ENCODE measurements around the gene TMSB10.
"Not testable (repeated sequence)": the region's sequence is repeated elsewhere in the genome, so short reads cannot be mapped to it uniquely, and the experiment has no call there.

Gene TMSB10

GRCh38 chr2:84905181-84906107 is at the start of gene TMSB10:
TMSB10 (plus strand) TSS chr2:84905656.
- peak; percentile 68 to 78 for DNase-seq

- DNase-seq: no peak
These were observed 49.7 kb upstream of the TMSB10 start for GRCh38 chr2:84855731-84856130.

GRCh38 chr2:84856787-84857186 is 48.7 kb upstream of the TMSB10 start:
- DNase-seq: no peak

- DNase-seq: no peak
These were observed 47.9 kb upstream of the TMSB10 start for GRCh38 chr2:84857566-84857965.

- DNase-seq: no peak
These were observed 47.3 kb upstream of the TMSB10 start for GRCh38 chr2:84858123-84858522.

- no peak for DNase-seq
These were observed 46.5 kb upstream of the TMSB10 start for GRCh38 chr2:84858937-84859336.

- no peak for DNase-seq
These were observed 43.9 kb upstream of the TMSB10 start for GRCh38 chr2:84861539-84861938.

GRCh38 chr2:84862006-84862405 is 43.5 kb upstream of the TMSB10 start:
- DNase-seq: no peak

GRCh38 chr2:84865181-84865783 is 40.2 kb upstream of the TMSB10 start:
- peak in 1 of 2 donors; percentile 66 for DNase-seq

- no peak for DNase-seq
These were observed 39.3 kb upstream of the TMSB10 start for GRCh38 chr2:84866122-84866521.

GRCh38 chr2:84868327-84868726 is 37.1 kb upstream of the TMSB10 start:
- not testable (repeated sequence) for DNase-seq

- DNase-seq: no peak
These were observed 35.1 kb upstream of the TMSB10 start for GRCh38 chr2:84870306-84870705.

- DNase-seq: not testable (repeated sequence)
These were observed 32.8 kb upstream of the TMSB10 start for GRCh38 chr2:84872691-84873090.

GRCh38 chr2:84873350-84873749 is 32.1 kb upstream of the TMSB10 start:
- DNase-seq: no peak

- DNase-seq: no peak
These were observed 30.9 kb upstream of the TMSB10 start for GRCh38 chr2:84874381-84875212.

- DNase-seq: no peak
These were observed 30.3 kb upstream of the TMSB10 start for GRCh38 chr2:84875213-84875560.

GRCh38 chr2:84875619-84876018 is 29.8 kb upstream of the TMSB10 start:
- not testable (repeated sequence) for DNase-seq

- no peak for DNase-seq
These were observed 29.1 kb upstream of the TMSB10 start for GRCh38 chr2:84876369-84876768.

GRCh38 chr2:84878459-84878858 is 27.0 kb upstream of the TMSB10 start:
- DNase-seq: no peak

GRCh38 chr2:84878896-84879583 is 26.4 kb upstream of the TMSB10 start:
- no peak for DNase-seq

GRCh38 chr2:84879584-84880394 is 25.7 kb upstream of the TMSB10 start:
- DNase-seq: no peak

GRCh38 chr2:84880395-84880644 is 25.1 kb upstream of the TMSB10 start:
- no peak for DNase-seq

Data from hippocampal formation (tissue), 2 donors.